ENCODE measurements around the gene EMC6.

GRCh38 chr17:3693829-3694231 is 25.2 kb downstream of the EMC6 start:
- TF ChIP-seq CTCF (IDR thresholded peaks at IDR 0.05) = no peak
- no peak for TF ChIP-seq POLR2AphosphoS5 (IDR thresholded peaks at IDR 0.05; ENCODE audit: insufficient read depth in 1 of 2, low read depth in 1 of 2)
- no peak for TF ChIP-seq POLR2A (IDR thresholded peaks at IDR 0.05)

All from vagina (tissue), 2 donors.